GM12873 (cell line): ENCODE results near the gene NOTCH4.

Experiments used
- CTCF ChIP-seq: IDR thresholded peaks from 2 replicates; pipeline ENCODE4 v1.5.1; 2012; ENCODE audit warnings: low read depth, mild to moderate bottlenecking, moderate library complexity, low read length, control low read depth; ENCODE audit not compliant: insufficient read depth; ENCODE audit errors: missing control alignments

NOTCH4 gene

GRCh38 chr6:32184084-32184640 lies 39.7 kb downstream of the NOTCH4 start, which contains the start of gene AGER:
TSS of gene AGER (minus strand) at chr6:32184253. CDS start at chr6:32184222, 31 bp downstream.
- TF ChIP-seq CTCF, result no peak

- TF ChIP-seq CTCF, result no peak
Observed at GRCh38 chr6:32183483-32184083, 40.3 kb downstream of the NOTCH4 start.

- no peak for TF ChIP-seq CTCF
Observed at GRCh38 chr6:32183030-32183429, 40.8 kb downstream of the NOTCH4 start.

- TF ChIP-seq CTCF, result no peak
Observed at GRCh38 chr6:32182555-32182981, 41.3 kb downstream of the NOTCH4 start.

GRCh38 chr6:32181915-32182529 lies 41.8 kb downstream of the NOTCH4 start:
- no peak for TF ChIP-seq CTCF

GRCh38 chr6:32181148-32181702 lies 42.6 kb downstream of the NOTCH4 start:
- TF ChIP-seq CTCF, result no peak

GRCh38 chr6:32179766-32180405 lies 44.0 kb downstream of the NOTCH4 start:
- no peak for TF ChIP-seq CTCF
